CD4-positive, alpha-beta T cell (primary cell): ENCODE data around the gene PHYKPL. TPM values are rescaled to one million over a fixed set of nuclear protein-coding genes. Genes with fewer than 3 reads are reported as not detected.

Source experiments
- ATAC-seq: fragments of 200-7000 bp; cut with Tn5 transposase; one replicate; pipeline ENCODE4 v1.10.0; 2022; ENCODE audit warnings: mild to moderate bottlenecking; ENCODE audit not compliant: poor library complexity
- CTCF ChIA-PET: fragments of 350-600 bp; sonication (Branson Sonifier 250); formaldehyde crosslinking; loops from one replicate; lab custom pipeline; 2021; ENCODE audit warnings: antibody characterized with exemption, inconsistent platforms; lab: Charles Lee
- POLR2A ChIA-PET: fragments of 350-600 bp; sonication (Branson Sonifier 250); formaldehyde crosslinking; loops from one replicate; lab custom pipeline; 2021; ENCODE audit warnings: antibody characterized with exemption, inconsistent platforms; lab: Charles Lee
- DNase-seq, 14 experiments: peaks; one replicate each; pipeline ENCODE4 v3.0.0-alpha.2; 2013 to 2020; ENCODE audit warnings: mixed read lengths in 2 of 14
- H3K27ac ChIP-seq, 2 donors: one replicate each; pipeline versions ENCODE4 v1.5.1 to v1.7.0; 2013; ENCODE audit warnings: low read length in 2 of 2, low read depth in 1 of 2, mild to moderate bottlenecking in 1 of 2
- H3K27me3 ChIP-seq, 2 experiments: 1 replicate in 1 of 2; 2 replicates in 1 of 2; pipeline versions ENCODE4 v1.6.1 to v1.7.0; 2013; ENCODE audit warnings: low read length in 2 of 2, control low read depth in 1 of 2, mild to moderate bottlenecking in 1 of 2, moderate library complexity in 1 of 2; ENCODE audit not compliant: insufficient read depth in 2 of 2, control insufficient read depth in 1 of 2
- H3K36me3 ChIP-seq: one replicate; pipeline ENCODE4 v1.6.1; 2013; ENCODE audit warnings: low read length, control low read depth; ENCODE audit not compliant: insufficient read depth
- H3K4me1 ChIP-seq: one replicate; pipeline ENCODE4 v1.6.1; 2013; ENCODE audit warnings: low read length, control low read depth; ENCODE audit not compliant: insufficient read depth
- H3K4me3 ChIP-seq: one replicate; pipeline ENCODE4 v1.5.1; 2013; ENCODE audit warnings: mild to moderate bottlenecking, low read length, moderate library complexity
- H3K9me3 ChIP-seq, 2 experiments: 1 replicate in 1 of 2; 2 replicates in 1 of 2; pipeline versions ENCODE4 v1.6.1 to v1.7.0; 2013; ENCODE audit warnings: low read length in 2 of 2, mild to moderate bottlenecking in 2 of 2, control low read depth in 1 of 2, moderate library complexity in 1 of 2; ENCODE audit not compliant: control insufficient read depth in 1 of 2, insufficient read depth in 1 of 2
- H3K27ac Mint-ChIP-seq: one replicate; pipeline ENCODE4 v1.8.0; 2020; ENCODE audit warnings: mixed read lengths
- H3K27me3 Mint-ChIP-seq: one replicate; pipeline ENCODE4 v1.8.0; 2021; ENCODE audit warnings: mixed read lengths
- H3K36me3 Mint-ChIP-seq: one replicate; pipeline ENCODE4 v1.8.0; 2021; ENCODE audit warnings: low read depth, mixed read lengths
- H3K4me1 Mint-ChIP-seq: one replicate; pipeline ENCODE4 v1.8.0; 2021; ENCODE audit warnings: low read depth, mixed read lengths
- H3K4me3 Mint-ChIP-seq: one replicate; pipeline ENCODE4 v1.8.0; 2020; ENCODE audit warnings: mild to moderate bottlenecking, mixed read lengths
- H3K9me3 Mint-ChIP-seq: one replicate; pipeline ENCODE4 v1.8.0; 2020; ENCODE audit warnings: mixed read lengths
- intact Hi-C, 2 experiments: fragments of 100-400 bp; cut with DNase I in 1 of 2; cut with micrococcal nuclease in 1 of 2; formaldehyde crosslinking; loops; one replicate each; pipeline versions ENCODE4 v1.15.1 to v1.9.0; 2023 to 2025; cut with DNase I, micrococcal nuclease
- polyA plus RNA-seq, 2 donors: library from polyadenylated mRNA; unstranded; fragments of 120-200 nt; gene quantifications; one replicate each; pipeline ENCODE4 v1.2.1, GENCODE V29; 2013
- total RNA-seq, 174 experiments: library from RNA in 2 of 174; stranded (reverse) in 2 of 174; gene quantifications; one replicate each; pipeline ENCODE4 v1.2.3 and lab custom pipeline; 2021 to 2026
- TF ChIP-seq, protein P1 (sequence below): fragments of 200-600 bp; IDR thresholded peaks from one replicate; pipeline ENCODE4 v1.8.0; 2022; ENCODE audit warnings: antibody characterized with exemption, mild to moderate bottlenecking

Gene PHYKPL
- total RNA-seq (10 to 100 TPM; 90.9 to 92.8 TPM), total RNA-seq (lab: John Stamatoyannopoulos, UW) (34.7 to 222 (median 119) reads per million in 172 experiments)
- 69.2 TPM for polyA plus RNA-seq (2013, experiment 1 of 2)
- 92.0 TPM for polyA plus RNA-seq (2013, experiment 2 of 2)

DNA sequence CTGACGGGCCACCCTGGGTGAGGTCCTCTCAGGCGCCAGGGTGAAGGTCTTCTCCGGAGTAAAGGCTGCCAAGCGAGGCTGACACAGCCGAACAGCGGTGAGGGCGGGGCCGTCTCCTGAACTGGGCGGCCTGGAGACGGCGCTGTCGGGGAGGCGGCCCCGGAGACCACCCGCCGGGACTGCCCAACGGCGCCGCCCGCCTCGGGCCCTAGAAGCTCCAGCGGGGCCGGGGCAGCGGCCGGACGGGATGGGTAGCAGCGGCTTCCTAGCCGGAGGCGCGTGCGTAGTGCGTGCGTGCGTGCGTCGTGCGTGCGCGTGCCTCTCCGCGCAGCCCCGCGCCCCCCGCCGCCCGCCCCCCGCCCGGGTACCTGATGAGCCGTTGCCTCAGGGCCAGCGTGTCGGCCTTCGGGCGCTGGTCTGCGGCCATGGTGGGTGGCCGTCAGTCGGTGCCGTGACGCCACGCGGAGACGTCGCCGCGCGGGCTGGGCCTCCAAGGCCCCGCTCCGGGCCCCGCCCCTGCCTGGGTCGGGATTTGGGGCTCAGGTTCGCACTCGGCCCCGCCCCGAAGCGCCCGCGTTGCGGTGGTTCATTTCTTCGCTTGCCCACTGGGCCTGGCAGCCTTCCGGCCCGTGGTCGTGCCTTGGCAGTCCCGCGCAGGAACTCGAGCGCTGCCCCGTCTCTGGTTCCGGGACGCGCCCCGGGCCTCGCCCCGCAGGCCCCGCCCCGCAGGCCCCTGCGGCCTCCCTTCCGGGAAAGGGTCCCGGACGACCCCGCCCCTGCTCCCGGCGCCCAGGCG lies at the start of gene PHYKPL:
PHYKPL (minus strand) TSS at position 679 of the 796 bp plus-strand sequence; CDS start at position 427, 252 bp downstream.
- Histone ChIP-seq H3K4me3 (peak within 1 kb of the TSS; percentile 94), H3K9me3 (no peaks in the 10 kb centered on the region), H3K36me3 (peaks cover 38% of the 10 kb centered on the region), H3K27me3 (no peaks in the 10 kb centered on the region), H3K27ac (peak within 1 kb of the TSS; percentile 81 to 85), H3K4me1 (peaks cover 85% of the 10 kb centered on the region)
- TF ChIP-seq, protein P1, sequence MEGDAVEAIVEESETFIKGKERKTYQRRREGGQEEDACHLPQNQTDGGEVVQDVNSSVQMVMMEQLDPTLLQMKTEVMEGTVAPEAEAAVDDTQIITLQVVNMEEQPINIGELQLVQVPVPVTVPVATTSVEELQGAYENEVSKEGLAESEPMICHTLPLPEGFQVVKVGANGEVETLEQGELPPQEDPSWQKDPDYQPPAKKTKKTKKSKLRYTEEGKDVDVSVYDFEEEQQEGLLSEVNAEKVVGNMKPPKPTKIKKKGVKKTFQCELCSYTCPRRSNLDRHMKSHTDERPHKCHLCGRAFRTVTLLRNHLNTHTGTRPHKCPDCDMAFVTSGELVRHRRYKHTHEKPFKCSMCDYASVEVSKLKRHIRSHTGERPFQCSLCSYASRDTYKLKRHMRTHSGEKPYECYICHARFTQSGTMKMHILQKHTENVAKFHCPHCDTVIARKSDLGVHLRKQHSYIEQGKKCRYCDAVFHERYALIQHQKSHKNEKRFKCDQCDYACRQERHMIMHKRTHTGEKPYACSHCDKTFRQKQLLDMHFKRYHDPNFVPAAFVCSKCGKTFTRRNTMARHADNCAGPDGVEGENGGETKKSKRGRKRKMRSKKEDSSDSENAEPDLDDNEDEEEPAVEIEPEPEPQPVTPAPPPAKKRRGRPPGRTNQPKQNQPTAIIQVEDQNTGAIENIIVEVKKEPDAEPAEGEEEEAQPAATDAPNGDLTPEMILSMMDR: no peak
- ChIA-PET POLR2A (interaction anchor here (0.7 to 2.8 kb wide), 5 partner anchors 9 to 1327 kb away, joined by 3 to 12 read pairs (median 5); partner anchors contain the start of gene HNRNPAB), CTCF (interaction anchor here (1.3 kb wide), 1 partner anchor 112 kb away, joined by 3 read pairs; no protein-coding TSS in a partner anchor)
- H3K4me1 Mint-ChIP-seq: peaks cover 54% of the 10 kb centered on the region
- intact Hi-C loops: loop anchor here (1.0 to 10.0 kb wide), 4 partner anchors 27 to 1842 kb away; partner anchors contain the start of genes CLK4 (in 1 of the 2) and RNF130 (in 1 of the 2)
- peak; percentile 60 for ATAC-seq
- DNase-seq: peak; percentile 44 to 83 (median 64)
- peak within 1 kb of the TSS; percentile 84 for H3K27ac Mint-ChIP-seq
- H3K9me3 Mint-ChIP-seq: no peaks in the 10 kb centered on the region
- H3K4me3 Mint-ChIP-seq: peak within 1 kb of the TSS; percentile 90
- H3K36me3 Mint-ChIP-seq: peaks cover 47% of the 10 kb centered on the region
- no peaks in the 10 kb centered on the region for H3K27me3 Mint-ChIP-seq

DNA sequence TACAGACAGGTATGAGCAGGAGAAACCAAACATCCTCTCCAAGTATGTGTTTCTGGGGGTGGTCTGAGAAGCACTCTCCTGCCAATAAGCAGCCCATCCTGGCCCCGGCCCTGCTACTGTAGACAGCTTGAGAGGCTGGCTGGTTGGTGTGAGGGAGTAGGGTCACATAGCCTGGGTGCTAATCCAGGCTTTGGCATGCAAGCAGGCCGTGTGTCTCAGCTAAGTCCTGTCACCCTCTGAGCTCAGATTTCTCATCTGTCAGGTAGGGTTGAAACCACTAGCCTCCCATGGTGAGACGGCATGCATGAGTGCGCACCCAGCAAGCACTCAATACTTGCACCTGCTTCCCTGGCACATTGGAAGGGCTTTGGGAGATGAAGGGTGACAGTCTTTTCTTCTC lies 49.8 kb upstream of the PHYKPL start:
- DNase-seq (no peak), ATAC-seq (no peak)
- Histone ChIP-seq H3K27ac (no peak overlapping the region), H3K4me3 (no peak overlapping the region), H3K27me3 (peaks cover 0 to 4% of the 10 kb centered on the region in 2 experiments), H3K9me3 (peaks cover 8 to 10% of the 10 kb centered on the region in 2 experiments), H3K36me3 (no peaks in the 10 kb centered on the region), H3K4me1 (peaks cover 7% of the 10 kb centered on the region)
- Mint-ChIP-seq H3K4me3 (no peak overlapping the region), H3K27ac (no peak overlapping the region), H3K27me3 (peaks cover 4% of the 10 kb centered on the region), H3K9me3 (peaks cover 7% of the 10 kb centered on the region), H3K4me1 (no peaks in the 10 kb centered on the region), H3K36me3 (no peaks in the 10 kb centered on the region)
- TF ChIP-seq, protein P1: no peak
- intact Hi-C loops: loop anchor here in 1 of 2 experiments (5.0 kb wide), 1 partner anchor 555 kb away; no protein-coding TSS in a partner anchor
- CTCF ChIA-PET: no interaction called here
- POLR2A ChIA-PET: no interaction called here

DNA sequence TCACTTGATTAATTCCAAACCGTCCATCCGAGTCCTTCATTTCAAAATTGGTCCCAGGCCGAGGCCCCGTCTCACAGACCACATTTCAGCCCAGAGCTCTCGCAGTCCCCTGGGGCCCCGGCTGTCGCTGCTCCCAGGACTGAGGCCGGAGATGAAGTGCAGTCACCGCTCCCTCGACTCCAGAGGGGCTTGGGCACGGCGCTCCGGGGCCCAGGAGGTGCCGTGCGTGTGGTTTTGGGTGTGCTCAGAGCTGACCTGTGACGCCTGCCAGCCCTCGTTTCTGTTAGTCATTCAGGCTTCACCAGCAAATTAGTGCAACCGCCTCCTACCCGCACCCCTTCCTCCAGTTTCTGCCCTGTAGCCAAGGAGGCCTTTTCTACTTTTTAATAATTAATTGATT lies 48.7 kb upstream of the PHYKPL start:
- Histone ChIP-seq H3K4me3 (no peak overlapping the region), H3K9me3 (peaks cover 10% of the 10 kb centered on the region in 2 experiments), H3K4me1 (peaks cover 7% of the 10 kb centered on the region), H3K27ac (no peak overlapping the region), H3K27me3 (peaks cover 0 to 4% of the 10 kb centered on the region in 2 experiments), H3K36me3 (no peaks in the 10 kb centered on the region)
- TF ChIP-seq, protein P1: no peak
- Mint-ChIP-seq H3K4me1 (no peaks in the 10 kb centered on the region), H3K4me3 (no peak overlapping the region), H3K27ac (no peak overlapping the region), H3K9me3 (peaks cover 7% of the 10 kb centered on the region), H3K36me3 (no peaks in the 10 kb centered on the region), H3K27me3 (peaks cover 4% of the 10 kb centered on the region)
- intact Hi-C loops: loop anchor here (2.0 to 5.0 kb wide), 2 partner anchors 556 to 1211 kb away; no protein-coding TSS in a partner anchor
- ATAC-seq (no peak), DNase-seq (no peak)
- ChIA-PET POLR2A (no interaction called here), CTCF (no interaction called here)
